ENCODE measurements around the gene IFT20.
"Not testable (repeated sequence)": the region's sequence is repeated elsewhere in the genome, so short reads cannot be mapped to it uniquely, and the experiment has no call there.

The IFT20 gene

GRCh38 chr17:28363776-28364650, 28.7 kb upstream of the IFT20 start:
- DNase-seq (ENCODE audit: low spot score) = no peak

DNA sequence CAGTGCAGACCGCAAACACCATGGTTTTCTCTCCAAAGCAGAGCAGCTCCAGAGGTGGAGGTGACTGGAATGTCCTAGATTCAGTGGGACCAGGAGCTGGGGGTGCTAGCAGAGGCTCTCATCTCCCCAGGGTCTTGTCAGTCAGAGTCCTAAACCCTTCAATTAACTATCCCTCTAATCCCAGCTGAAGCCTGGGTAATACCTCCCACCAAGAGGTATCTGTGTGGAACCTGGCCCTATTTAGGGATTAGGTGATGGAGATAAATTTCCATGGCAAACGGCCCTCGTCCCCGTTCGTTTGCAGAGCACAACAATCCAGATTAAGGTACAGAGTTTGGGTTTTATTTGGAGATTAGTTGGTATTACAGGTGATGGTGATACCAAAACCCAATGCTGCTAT, 27.9 kb upstream of the IFT20 start:
- DNase-seq (ENCODE audit: low spot score) = no peak

- DNase-seq (ENCODE audit: low spot score) = no peak
Observed at GRCh38 chr17:28357901-28358197, 22.6 kb upstream of the IFT20 start.

DNA sequence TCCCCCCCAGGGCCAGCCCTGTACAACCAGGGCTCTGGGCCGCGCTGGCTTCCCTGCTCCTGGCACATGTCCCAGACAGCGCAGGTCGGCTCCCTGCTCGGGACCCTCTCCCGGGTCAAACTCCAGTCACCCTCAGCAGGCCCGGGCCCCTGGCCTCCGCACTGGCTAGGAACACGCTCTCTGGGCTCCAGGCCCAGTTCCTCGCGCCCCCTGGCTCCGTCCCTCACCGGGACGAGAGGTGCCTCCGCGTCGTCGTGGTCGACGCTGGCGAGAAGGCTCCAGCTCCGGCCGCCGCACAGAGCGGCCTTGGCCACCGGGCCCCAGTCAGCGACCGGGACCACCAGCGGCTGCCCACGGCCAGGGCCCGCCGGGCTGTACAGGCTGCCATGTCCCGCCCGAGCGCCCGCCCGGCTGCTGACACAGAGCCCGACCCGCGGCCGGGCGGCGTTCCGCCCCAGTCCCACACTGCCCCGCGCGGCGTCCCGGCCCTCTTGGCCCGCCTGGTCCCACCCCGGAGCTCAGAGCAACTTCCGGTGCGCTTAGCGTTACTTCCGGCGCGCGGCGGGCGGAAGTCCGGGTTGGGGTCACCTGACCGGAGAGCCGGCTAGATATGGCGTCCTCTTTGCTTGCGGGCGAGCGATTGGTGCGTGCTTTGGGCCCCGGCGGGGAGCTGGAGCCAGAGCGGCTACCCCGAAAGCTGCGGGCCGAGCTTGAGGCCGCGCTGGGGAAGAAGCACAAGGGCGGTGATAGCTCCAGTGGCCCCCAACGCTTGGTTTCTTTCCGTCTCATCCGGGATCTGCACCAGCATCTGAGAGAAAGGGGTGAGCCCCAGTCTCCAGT, 22.0 kb upstream of the IFT20 start, which contains the start of gene POLDIP2:
Gene POLDIP2, minus strand, starts transcription at position 467 of the 840 bp plus-strand sequence. Its CDS starts 79 bp downstream, at position 388.
- peak; percentile 94 for DNase-seq (ENCODE audit: low spot score)

DNA sequence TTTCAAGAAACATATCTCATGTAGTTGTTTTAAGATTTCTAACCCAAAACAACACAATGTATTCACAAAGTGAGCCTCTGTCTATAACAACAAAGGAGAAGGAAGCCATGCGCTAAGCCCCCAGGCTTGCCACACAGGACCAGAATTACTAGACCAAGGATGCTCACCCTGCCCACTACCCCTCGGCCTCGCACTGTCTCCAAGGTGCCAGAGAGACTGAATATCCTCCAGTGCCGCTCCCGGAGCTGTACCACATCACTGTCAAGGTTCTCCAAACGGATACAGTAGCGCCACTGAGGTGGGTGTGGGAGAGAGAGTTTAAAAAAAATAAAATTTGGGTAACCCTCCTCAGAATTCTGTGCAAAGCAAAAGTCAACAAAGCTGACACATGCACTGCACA, 15.0 kb upstream of the IFT20 start:
- DNase-seq (ENCODE audit: low spot score) = no peak

- DNase-seq (ENCODE audit: low spot score) = no peak
Observed at GRCh38 chr17:28348979-28349378, 13.7 kb upstream of the IFT20 start.

DNA sequence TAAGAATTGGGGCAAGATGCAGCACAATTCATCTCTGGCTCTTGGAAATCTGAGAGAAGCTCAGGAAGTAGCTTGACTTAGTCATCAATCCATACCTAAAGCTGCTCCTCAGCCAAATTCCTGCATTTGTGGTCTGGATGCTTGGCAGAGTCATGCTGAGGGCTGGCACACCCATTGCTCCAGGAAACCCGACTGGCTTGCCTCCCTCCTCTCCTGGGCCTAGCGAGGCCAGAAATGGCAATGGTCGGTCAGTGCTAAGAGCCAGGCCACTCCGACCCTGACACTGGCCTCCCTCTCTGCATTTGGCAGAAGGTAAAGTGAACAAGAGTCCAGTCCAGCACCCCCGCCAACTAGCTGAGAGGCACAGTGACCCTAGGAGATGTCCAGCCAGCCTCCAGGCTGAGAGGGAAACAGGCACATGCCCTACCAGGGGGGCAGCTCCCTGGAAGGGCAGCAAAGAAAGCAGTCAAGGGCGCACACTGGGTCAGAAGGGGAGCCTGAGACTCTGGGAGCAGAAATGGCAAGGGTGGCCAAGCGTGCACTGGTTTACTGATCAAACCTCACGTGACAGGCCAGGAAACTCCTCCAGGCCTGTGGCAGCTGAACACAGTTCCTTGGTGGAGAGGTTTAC, 12.1 kb upstream of the IFT20 start:
- DNase-seq (ENCODE audit: low spot score) = no peak

- DNase-seq (ENCODE audit: low spot score) = no peak
Observed at GRCh38 chr17:28346746-28347246, 11.5 kb upstream of the IFT20 start.

GRCh38 chr17:28346199-28346580, 10.9 kb upstream of the IFT20 start:
- no peak for DNase-seq (ENCODE audit: low spot score)

DNA sequence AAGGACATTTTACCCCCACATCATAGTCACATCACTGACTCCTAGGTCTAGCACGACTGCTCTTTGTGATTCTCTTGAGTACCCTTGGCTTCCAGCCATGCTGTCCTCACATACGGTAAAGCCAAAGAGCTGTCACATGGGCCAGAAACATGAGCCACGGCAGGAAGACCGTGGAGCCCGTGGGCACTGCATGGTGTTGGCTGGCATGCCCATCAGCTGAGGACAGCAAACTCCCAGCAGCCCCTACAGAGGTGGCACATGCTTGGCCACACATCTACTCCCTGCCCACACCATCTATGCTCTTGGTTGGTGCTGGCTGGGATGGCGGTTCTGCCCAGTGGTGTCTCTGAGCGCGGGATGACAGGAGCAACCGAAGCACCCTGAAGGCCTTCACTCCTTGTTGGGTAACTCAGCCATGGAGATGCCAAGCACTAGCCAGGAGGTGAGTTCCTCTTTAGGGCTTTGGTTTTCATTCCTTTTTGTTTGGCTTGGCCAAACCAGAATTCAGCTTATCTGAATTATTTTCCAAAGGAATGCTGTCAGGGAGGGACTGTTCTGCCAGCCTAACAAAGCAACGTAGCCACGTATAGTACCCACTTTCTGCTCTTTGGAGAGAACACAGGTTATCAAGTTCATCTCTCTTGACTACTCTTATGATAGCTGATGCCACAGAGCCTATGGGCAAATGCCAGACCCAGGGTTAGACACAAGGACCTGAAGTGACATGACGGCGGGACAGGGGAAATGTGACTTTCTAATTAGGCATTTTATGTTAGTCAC, 10.3 kb upstream of the IFT20 start:
- no peak for DNase-seq (ENCODE audit: low spot score)

DNA sequence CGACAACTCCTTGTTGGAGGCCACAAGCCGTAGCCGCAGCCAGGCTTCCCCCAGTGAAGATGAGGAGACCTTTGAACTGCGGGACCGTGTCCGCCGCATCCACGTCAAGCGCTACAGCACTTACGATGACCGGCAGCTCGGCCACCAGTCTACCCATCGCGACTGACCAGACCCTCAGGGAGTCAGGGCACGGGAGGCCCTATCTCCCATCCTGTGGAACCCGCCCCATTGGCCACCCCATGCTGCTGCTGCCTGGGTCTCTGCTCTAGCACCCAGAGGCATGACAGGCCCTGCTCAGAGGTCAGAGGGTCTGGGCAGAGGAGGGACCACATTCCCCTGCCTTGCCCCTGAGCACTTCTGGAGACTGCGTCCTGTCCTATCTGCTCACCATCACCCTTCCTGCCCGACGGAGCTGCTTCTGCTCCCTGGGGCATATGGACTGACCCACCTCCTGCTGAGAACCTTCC, 9.2 kb upstream of the IFT20 start:
- DNase-seq (ENCODE audit: low spot score) = no peak

- no peak for DNase-seq (ENCODE audit: low spot score)
Observed at GRCh38 chr17:28344011-28344410, 8.7 kb upstream of the IFT20 start.

- DNase-seq (ENCODE audit: low spot score) = no peak
Observed at GRCh38 chr17:28343491-28343932, 8.2 kb upstream of the IFT20 start.

GRCh38 chr17:28342313-28342712, 7.0 kb upstream of the IFT20 start:
- DNase-seq (ENCODE audit: low spot score) = no peak

- no peak for DNase-seq (ENCODE audit: low spot score)
Observed at GRCh38 chr17:28341516-28341915, 6.2 kb upstream of the IFT20 start.

DNA sequence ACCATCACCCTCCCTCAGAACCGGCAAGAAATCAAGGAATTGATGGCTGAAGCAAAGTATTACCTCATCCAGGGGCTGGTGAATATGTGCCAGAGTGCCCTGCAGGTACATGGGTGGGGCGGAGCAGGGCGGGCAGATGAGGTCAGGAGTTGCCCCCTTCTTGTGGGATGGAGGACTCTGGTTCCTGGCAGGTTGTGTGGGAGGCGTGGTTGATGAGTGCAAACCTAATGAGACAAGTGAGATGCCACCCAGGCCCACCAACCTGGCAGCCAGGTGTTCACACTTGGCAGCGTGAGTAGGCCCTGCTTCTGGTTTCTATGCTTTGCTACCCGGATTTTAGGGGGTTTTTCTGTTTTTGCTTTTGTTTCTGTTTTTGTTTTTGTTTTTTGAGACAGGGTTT, 5.1 kb upstream of the IFT20 start:
- no peak for DNase-seq (ENCODE audit: low spot score)

GRCh38 chr17:28339431-28339830, 4.2 kb upstream of the IFT20 start:
- no peak for DNase-seq (ENCODE audit: low spot score)

GRCh38 chr17:28338769-28339212, 3.5 kb upstream of the IFT20 start:
- not testable (repeated sequence) for DNase-seq (ENCODE audit: low spot score)

GRCh38 chr17:28338056-28338768, 2.9 kb upstream of the IFT20 start:
- DNase-seq (ENCODE audit: low spot score) = no peak

- DNase-seq (ENCODE audit: low spot score) = no peak
Observed at GRCh38 chr17:28335959-28336871, 943 bp upstream of the IFT20 start.
